Amygdala (tissue), 56 donors: ENCODE data around the gene TBX15.
"Not testable (repeated sequence)": the region's sequence is repeated elsewhere in the genome, so short reads cannot be mapped to it uniquely, and the experiment has no call there.

Source experiments
- DNase-seq, 56 donors: peaks; one replicate each; lab custom pipeline; 2025; lab: John Stamatoyannopoulos, UW

Gene TBX15

DNA sequence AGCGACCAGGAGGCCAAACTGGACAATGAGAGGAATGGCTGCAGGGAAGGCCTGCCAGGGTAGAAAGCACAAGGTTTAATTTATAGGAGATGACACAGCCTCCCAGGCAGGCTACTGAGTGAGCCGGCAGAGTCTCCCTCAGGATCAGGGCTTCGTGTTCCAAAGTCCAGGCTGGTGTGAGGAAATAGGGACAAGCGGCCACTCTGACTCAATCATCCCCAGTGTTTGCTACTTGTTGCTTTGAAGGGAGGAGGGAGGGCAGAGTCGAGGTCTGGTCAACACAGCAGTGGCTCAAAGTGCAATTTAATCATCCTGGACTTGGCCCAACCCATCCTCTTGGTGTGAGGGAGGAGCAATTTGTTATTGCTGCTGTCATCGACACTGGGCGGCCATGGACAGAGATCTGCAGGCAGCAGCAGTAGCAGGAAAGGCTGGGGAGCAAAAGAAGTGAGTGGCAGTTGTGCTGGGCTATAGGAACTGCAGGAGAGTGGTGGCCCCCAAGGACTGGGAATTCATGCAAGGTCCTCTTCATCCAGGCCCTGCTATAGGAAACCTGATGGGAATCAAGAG lies 27.5 kb downstream of the TBX15 start:
- no peak for DNase-seq

- no peak for DNase-seq
Measured at GRCh38 chr1:118960026-118960561, 28.0 kb downstream of the TBX15 start.

DNA sequence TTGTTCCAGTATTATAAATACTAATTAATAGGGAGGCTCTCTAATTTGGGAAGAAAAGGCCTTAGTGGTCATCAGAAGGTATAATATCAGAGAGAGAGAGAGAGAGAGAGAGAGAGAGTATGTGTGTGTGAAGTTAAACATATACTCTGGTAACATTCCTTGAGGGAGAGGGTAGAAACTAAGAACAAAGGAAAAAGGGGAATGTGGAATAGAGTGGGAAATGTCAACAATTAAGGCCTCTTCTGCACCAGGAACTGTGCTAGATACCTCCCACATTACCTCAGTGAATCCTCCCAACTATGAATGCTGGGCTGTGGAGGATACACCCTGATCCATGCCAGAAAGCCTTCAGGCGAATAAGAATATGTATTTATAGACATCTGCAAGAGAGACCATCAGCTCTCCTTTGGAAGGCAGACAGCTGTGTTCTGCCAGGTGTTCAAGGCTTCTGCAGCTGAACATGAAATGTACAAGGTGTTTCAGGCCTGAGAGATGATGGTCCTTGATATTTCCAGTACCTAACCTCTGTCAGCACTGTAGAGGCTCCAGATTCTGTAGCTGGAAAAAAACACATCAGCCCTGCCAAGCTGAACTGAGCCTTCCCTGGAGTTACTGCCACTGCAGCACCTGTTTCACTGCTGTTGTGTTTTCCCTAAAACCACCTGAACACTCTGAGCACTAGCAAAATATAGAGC lies 29.1 kb downstream of the TBX15 start:
- DNase-seq = no peak

GRCh38 chr1:118958140-118958539 lies 30.0 kb downstream of the TBX15 start:
- DNase-seq = no peak

GRCh38 chr1:118957579-118957978 lies 30.6 kb downstream of the TBX15 start:
- not testable (repeated sequence) for DNase-seq

- DNase-seq = no peak
Measured at GRCh38 chr1:118954301-118954905, 33.7 kb downstream of the TBX15 start.

- no peak for DNase-seq
Measured at GRCh38 chr1:118951270-118951936, 36.7 kb downstream of the TBX15 start.

DNA sequence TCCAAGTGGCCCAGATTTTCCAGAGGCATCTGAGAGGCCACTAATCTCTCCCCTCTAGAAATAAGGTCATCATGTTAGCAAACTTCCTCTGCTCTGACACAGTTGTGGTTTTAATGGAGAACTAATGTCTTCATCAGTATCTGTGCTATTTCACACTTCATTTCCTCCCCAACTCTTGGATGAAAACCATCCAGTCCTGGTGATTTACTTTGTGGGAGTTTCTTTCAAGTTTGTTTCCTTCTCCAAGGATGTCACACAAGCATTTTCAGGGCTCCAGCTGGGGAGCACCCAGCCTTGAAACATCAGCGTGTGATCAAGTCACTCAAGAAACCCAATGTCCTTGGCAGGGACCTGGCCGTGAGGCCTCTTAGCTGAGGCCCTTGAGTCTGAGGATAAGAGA lies 38.8 kb downstream of the TBX15 start:
- DNase-seq = no peak

GRCh38 chr1:118948846-118949245 lies 39.3 kb downstream of the TBX15 start:
- DNase-seq = no peak

GRCh38 chr1:118948351-118948750 lies 39.8 kb downstream of the TBX15 start:
- DNase-seq = no peak

DNA sequence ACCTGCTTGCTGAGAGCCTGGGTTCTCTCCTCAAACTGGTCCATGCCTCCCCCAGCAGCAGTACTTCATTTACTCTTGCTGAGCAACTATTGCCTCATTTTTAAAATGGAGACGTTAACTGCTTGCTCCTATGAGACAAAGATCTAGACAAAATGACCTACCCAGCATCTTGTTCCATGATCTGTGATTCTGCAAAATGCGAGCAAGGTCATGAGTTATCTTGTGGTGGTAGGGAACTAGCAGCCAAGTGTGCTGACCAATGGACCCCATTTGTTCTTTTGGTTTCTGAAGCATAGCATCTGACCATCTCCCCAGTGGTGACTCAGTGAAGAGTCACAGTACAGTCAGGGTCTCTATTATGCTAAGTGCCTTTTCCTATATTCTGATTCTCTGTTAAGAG lies 40.4 kb downstream of the TBX15 start:
- DNase-seq = no peak

DNA sequence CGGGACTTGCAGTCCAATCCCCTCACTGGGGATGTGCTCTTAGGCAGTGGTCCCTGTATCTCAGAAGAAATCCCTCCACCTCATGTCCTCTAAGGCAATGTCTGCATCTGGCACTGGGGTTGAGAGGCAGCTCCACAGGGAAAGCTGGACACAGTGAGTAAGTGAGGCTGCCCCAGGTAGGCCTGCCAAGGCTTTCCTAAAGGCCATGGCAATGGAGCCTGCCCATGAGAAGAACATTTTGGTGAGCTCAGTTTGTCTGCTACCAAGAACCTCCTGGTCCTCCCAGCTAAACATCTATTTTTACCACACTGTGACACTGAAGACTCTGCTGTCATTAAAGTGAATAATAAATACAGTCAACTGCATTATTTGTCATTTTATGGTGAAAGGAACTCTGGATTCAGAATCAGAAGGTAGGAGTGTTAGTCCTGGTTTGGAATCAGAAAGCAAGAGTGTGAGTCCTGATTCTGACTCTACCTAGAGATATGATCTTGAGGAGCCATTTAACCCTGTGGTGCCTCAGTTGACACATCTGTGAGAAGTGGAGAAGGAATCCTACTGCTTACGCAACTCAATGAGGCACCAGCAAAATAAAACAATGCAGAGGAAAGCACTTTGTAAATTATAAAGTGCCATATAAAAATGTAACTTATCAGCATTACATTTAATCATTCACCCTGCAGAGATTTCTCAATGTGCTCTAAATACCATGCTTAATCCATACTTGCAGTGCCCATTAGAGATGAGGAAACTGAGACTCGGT lies 41.0 kb downstream of the TBX15 start:
- no peak for DNase-seq

DNA sequence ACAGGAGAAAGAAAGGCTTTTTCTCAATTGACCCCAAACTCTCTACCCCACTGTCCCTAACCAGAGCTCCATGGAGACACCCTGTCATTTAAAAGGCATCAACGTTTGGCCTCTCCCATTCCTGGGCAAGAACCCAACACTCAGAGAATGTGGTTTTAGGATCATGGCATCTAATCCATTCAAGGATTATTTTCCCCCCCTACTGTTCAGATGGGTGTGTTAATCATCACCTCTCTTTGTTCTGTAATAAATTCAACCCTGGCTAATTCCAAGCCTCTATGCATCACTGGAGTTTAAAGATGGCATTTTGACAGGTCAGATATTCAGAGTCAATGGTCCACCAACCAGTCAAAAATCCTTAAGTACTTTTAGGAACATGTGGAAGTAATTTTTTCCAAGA lies 42.7 kb downstream of the TBX15 start:
- no peak for DNase-seq

DNA sequence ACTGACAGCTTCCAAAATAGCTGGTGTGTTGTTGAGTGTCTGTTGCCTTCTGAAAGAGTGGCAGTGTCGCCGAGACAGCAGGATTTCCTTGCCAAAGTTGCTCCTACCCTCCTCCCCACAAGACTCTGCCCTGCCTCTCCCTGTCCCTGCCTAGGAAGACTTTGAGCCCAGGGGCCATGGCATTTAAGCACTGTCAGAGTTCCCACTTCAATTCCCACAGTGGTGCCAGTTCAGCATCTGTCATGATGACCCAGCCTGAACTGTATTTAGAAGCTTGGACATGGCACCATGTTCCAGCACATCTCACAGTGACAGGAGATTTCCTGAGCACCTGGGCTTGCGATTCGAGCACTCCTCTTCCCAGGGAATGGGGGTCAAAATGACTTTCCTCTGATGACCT lies 43.6 kb downstream of the TBX15 start:
- DNase-seq = no peak

DNA sequence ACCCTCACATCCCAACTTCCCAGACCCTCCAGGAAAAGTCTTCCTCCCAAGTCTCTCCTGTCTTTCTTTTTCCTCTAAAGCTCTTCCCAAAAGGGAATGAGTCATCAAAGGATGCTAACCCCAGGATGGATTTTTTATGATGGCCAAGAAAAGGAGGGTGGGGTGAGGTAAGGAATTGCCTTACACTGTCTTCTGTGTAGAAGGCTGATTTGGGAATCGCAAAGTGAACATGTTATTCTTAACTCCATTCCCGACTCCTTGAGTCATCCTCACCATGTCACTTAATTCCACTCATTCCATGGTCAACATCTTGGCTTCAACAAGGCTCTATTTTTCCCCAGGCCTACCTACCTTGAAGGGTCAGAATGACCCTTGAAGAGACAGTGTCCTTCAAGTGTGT lies 44.0 kb downstream of the TBX15 start:
- DNase-seq = no peak

GRCh38 chr1:118940957-118941356 lies 47.2 kb downstream of the TBX15 start:
- DNase-seq = no peak

- no peak for DNase-seq
Measured at GRCh38 chr1:118937413-118938072, 50.6 kb downstream of the TBX15 start.

DNA sequence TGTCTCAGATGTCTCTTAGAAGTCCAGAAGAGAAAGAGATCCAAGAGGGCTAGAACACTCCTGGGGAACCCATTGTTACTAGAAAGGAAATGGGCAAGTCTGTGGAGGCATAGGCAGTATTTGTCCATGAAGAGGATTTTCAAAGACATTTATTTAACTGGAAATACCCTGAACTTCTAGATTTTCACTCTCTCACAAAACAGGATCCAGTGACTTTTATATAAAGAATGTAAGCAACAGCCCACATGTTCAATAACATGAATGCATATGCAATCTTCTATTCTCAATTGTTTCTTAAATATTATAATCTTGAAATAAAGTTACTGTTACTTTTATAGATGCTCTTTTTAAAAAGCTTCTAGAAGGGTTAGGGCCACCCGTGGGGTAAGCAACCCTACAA lies 53.4 kb downstream of the TBX15 start:
- no peak for DNase-seq

DNA sequence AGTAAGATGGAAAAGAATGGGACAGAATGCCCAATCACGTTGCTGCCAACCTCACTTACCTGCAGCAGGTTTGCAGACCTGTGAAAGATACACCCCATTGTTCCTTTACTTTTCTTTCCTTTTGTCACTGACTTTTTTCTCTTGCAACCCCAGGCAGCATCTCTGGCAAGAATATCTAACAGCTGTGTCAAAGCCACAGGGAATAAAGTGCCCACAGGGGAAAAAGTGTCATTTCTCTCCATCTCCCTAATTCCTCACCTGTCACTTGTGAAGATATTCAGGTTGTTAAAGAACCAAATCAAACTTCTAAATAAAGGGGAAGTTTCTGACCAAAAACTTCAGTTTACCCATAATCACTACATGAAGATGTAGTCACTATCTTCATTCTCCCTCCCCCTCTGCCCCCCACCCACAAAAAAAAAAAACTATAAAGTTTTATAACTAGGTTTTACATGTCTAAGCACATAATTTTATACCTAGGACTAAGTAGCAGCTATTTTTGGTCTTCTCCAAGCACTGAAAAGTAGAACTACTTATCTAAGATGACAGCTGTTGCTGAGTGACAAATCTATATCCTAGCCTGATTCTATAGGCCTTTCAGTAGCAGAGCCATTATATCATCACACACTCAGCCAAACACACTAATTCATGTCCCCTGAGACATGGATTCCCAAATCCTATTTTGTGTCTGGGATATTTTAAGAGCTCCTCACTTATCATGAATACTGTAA lies 54.9 kb downstream of the TBX15 start:
- DNase-seq = no peak
